Stimulated activated CD8-positive, alpha-beta memory T cell treated with anti-CD3 and anti-CD28 coated beads, Interleukin-7, amount 100 ng/mL, for 48 hours (primary cell): ENCODE results near the gene REEP5.

Source experiments
- DNase-seq, 2 donors: peaks; one replicate each; pipeline ENCODE4 v3.0.0-alpha.2; 2020; ENCODE audit warnings: low read depth in 1 of 2; ENCODE audit errors: extremely low read depth in 1 of 2

REEP5 gene

GRCh38 chr5:112848116-112848811 is 73.8 kb downstream of the REEP5 start:
- no peak for DNase-seq

GRCh38 chr5:112847306-112847705 is 74.7 kb downstream of the REEP5 start:
- DNase-seq: no peak

GRCh38 chr5:112846556-112846955 is 75.5 kb downstream of the REEP5 start:
- DNase-seq: no peak

- DNase-seq: no peak
Measured at GRCh38 chr5:112844489-112844888, 77.5 kb downstream of the REEP5 start.

- no peak for DNase-seq
Measured at GRCh38 chr5:112833971-112834370, 88.1 kb downstream of the REEP5 start.

GRCh38 chr5:112830378-112830777 is 91.6 kb downstream of the REEP5 start:
- DNase-seq: no peak
